OCI-LY3 (cell line): ENCODE measurements around the gene QPCTL.
"Not testable (repeated sequence)": the region's sequence is repeated elsewhere in the genome, so short reads cannot be mapped to it uniquely, and the experiment has no call there.

ENCODE experiments used
- H2AFZ ChIP-seq: fragments of 200-600, 300-600 bp; shearing (Covaris generic); 2 replicates; pipeline ENCODE4 v1.6.0; 2014; ENCODE audit warnings: antibody characterized with exemption, low read depth, low read length
- H3K27ac ChIP-seq: fragments of 200-600, 300-600 bp; sonication (generic); 2 replicates; pipeline ENCODE4 v1.5.1; 2014; ENCODE audit warnings: mild to moderate bottlenecking, low read length, moderate library complexity, mixed read lengths
- H3K27me3 ChIP-seq: fragments of 200-600, 300-600 bp; sonication (generic); 2 replicates; pipeline ENCODE4 v1.6.1; 2014; ENCODE audit warnings: low read depth, low read length, mixed read lengths
- H3K36me3 ChIP-seq: fragments of 200-600, 300-600 bp; sonication (generic); replicated peaks from 2 replicates; pipeline ENCODE3; 2014; ENCODE audit warnings: low read depth, low read length, mixed read lengths
- H3K4me1 ChIP-seq: fragments of 300-600, 200-600 bp; sonication (generic); 2 replicates; pipeline ENCODE4 v1.6.1; 2014; ENCODE audit warnings: low read length, mixed read lengths
- H3K4me2 ChIP-seq: fragments of 200-600, 300-600 bp; sonication (generic); 2 replicates; pipeline ENCODE4 v1.6.1; 2014; ENCODE audit warnings: low read length, mixed read lengths
- H3K4me3 ChIP-seq: fragments of 300-600, 200-600 bp; sonication (generic); 2 replicates; pipeline ENCODE4 v1.5.1; 2014; ENCODE audit warnings: antibody characterized with exemption, mild to moderate bottlenecking, low read length, moderate library complexity
- H3K79me2 ChIP-seq: fragments of 300-600, 200-600 bp; shearing (Covaris generic); 2 replicates; pipeline ENCODE4 v1.6.1; 2014; ENCODE audit warnings: mild to moderate bottlenecking, low read length, mixed read lengths
- H3K9ac ChIP-seq: fragments of 300-600, 200-600 bp; shearing (Covaris generic); 2 replicates; pipeline ENCODE4 v1.6.0; 2014; ENCODE audit warnings: mild to moderate bottlenecking, low read length, moderate library complexity
- H3K9me3 ChIP-seq: fragments of 200-600, 300-600 bp; shearing (Covaris generic); 2 replicates; pipeline ENCODE4 v1.6.1; 2014; ENCODE audit warnings: low read length, mixed read lengths; ENCODE audit not compliant: insufficient read depth
- H4K20me1 ChIP-seq: fragments of 200-600, 300-600 bp; sonication (generic); 2 replicates; pipeline ENCODE4 v1.6.1; 2016; ENCODE audit warnings: low read length, mixed read lengths; ENCODE audit not compliant: insufficient read depth
- EZH2phosphoT487 ChIP-seq: fragments of 200-600 bp; shearing (Covaris generic); IDR thresholded peaks from 2 replicates; pipeline ENCODE4 v1.6.1; 2018; ENCODE audit warnings: antibody characterized with exemption, mixed run types, low read depth
- TF ChIP-seq, protein P1 (sequence below): fragments of 200-600, 300-600 bp; sonication (generic); IDR thresholded peaks from 2 replicates; pipeline ENCODE4 v1.5.1; 2014; ENCODE audit warnings: antibody characterized with exemption, low read length, low read depth

The QPCTL gene

DNA sequence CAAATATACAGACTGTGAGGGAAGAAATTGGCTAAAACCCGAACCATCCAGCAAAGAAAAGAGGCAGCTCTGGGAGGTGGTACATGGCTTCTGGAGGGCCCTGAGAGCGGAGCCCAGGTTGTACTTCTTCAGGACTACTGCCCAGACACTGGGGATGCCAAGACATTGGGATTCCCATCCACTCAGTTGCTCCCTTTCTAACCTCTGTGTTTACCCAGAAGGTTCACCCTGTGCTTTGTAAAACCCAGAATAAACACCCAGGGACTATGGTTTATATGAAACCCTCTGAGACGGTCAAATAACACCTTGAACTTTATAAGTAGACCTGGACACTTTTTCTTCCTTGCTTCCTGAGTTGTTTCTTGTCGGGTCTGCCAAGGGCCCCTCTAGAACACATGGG lies 50.5 kb downstream of the QPCTL start:
- H3K27ac ChIP-seq: no peak overlapping the region
- H3K4me3 ChIP-seq: no peak overlapping the region
- H3K4me2 ChIP-seq: no peak overlapping the region
- H3K36me3 ChIP-seq: no peaks in the 10 kb centered on the region
- TF ChIP-seq, protein P1, sequence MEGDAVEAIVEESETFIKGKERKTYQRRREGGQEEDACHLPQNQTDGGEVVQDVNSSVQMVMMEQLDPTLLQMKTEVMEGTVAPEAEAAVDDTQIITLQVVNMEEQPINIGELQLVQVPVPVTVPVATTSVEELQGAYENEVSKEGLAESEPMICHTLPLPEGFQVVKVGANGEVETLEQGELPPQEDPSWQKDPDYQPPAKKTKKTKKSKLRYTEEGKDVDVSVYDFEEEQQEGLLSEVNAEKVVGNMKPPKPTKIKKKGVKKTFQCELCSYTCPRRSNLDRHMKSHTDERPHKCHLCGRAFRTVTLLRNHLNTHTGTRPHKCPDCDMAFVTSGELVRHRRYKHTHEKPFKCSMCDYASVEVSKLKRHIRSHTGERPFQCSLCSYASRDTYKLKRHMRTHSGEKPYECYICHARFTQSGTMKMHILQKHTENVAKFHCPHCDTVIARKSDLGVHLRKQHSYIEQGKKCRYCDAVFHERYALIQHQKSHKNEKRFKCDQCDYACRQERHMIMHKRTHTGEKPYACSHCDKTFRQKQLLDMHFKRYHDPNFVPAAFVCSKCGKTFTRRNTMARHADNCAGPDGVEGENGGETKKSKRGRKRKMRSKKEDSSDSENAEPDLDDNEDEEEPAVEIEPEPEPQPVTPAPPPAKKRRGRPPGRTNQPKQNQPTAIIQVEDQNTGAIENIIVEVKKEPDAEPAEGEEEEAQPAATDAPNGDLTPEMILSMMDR: no peak
- no peak for TF ChIP-seq EZH2phosphoT487
- H3K9me3 ChIP-seq: no peaks in the 10 kb centered on the region
- H3K4me1 ChIP-seq: no peaks in the 10 kb centered on the region
- H3K9ac ChIP-seq: no peak overlapping the region
- H3K27me3 ChIP-seq: peaks cover 12% of the 10 kb centered on the region
- no peak overlapping the region for H2AFZ ChIP-seq
- no peaks in the 10 kb centered on the region for H3K79me2 ChIP-seq
- H4K20me1 ChIP-seq: no peaks in the 10 kb centered on the region

DNA sequence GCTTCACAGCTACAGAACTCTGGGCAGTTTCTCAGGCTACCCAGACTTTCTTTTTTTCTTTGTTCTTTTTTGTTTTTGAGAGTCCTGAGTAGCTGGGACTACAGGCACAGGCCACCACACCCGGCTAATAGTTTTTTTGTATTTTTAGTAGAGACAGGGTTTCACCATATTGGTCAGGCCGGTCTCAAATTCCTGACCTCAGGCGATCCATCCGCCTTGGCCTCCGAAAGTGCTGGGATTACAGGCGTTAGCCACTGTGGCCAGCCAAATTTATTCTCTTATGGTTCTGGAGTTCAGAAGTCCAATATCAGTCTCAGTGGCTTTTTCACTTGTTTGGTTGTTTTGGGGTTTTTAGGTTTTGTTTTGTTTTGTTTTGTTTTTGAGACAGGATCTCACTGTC lies 53.1 kb downstream of the QPCTL start:
- H2AFZ ChIP-seq: no peak overlapping the region
- H3K4me1 ChIP-seq: no peaks in the 10 kb centered on the region
- H3K36me3 ChIP-seq: no peaks in the 10 kb centered on the region
- H3K79me2 ChIP-seq: no peaks in the 10 kb centered on the region
- H3K9me3 ChIP-seq: no peaks in the 10 kb centered on the region
- TF ChIP-seq, protein P1: no peak
- TF ChIP-seq EZH2phosphoT487: no peak
- H3K4me2 ChIP-seq: no peak overlapping the region
- no peak overlapping the region for H3K4me3 ChIP-seq
- no peak overlapping the region for H3K27ac ChIP-seq
- no peak overlapping the region for H3K9ac ChIP-seq
- H3K27me3 ChIP-seq: peaks cover 12% of the 10 kb centered on the region
- no peaks in the 10 kb centered on the region for H4K20me1 ChIP-seq

DNA sequence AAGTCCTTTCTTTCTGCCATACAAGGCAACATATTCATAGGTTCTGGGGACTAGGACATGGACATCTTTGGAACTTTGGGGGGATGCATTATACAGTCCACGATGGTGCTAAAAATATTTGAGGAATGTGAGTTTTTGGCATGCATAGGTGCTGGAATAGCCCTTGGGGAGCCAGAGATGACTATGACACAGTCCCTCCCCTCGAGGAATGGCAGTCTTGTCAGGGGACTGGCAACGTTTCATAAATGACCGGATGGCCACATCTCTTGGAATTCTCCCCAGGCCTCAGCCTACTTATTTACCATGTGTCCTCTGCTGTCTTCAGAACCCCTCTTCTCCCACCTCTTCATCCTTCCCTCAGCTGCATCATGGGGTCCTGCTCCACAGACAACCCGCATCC lies 54.4 kb downstream of the QPCTL start:
- Histone ChIP-seq H2AFZ (no peak overlapping the region), H3K9ac (no peak overlapping the region), H3K4me3 (no peak overlapping the region), H3K36me3 (no peaks in the 10 kb centered on the region), H3K27ac (no peak overlapping the region), H3K9me3 (no peaks in the 10 kb centered on the region), H3K4me2 (no peak overlapping the region), H3K4me1 (no peaks in the 10 kb centered on the region), H4K20me1 (no peaks in the 10 kb centered on the region), H3K79me2 (no peaks in the 10 kb centered on the region), H3K27me3 (peaks cover 12% of the 10 kb centered on the region)
- no peak for TF ChIP-seq EZH2phosphoT487
- TF ChIP-seq, protein P1: no peak

DNA sequence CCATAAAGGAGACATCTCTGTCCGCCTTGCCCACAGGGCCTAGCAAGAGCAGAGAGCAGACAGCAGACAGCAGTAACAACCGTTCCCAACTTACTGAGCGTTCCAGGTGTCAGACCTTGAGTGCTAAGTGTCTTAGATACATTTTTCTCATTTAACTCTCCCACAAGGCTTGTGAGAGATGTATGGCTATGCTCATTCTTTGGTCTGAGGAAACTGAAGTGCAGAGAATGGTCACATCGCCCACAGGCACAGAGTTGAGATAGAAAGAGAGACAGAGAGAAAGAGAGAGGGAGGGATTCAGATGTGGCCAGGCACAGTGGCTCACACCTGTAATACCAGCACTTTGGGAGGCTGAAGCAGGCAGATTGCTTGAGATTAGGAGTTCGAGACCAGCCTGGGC lies 55.0 kb downstream of the QPCTL start:
- Histone ChIP-seq H3K79me2 (no peaks in the 10 kb centered on the region), H2AFZ (no peak overlapping the region), H3K9ac (no peak overlapping the region), H3K4me1 (no peaks in the 10 kb centered on the region), H3K36me3 (no peaks in the 10 kb centered on the region), H3K27me3 (peaks cover 12% of the 10 kb centered on the region), H3K9me3 (no peaks in the 10 kb centered on the region), H4K20me1 (no peaks in the 10 kb centered on the region), H3K27ac (no peak overlapping the region), H3K4me3 (no peak overlapping the region), H3K4me2 (no peak overlapping the region)
- no peak for TF ChIP-seq EZH2phosphoT487
- TF ChIP-seq, protein P1: no peak

DNA sequence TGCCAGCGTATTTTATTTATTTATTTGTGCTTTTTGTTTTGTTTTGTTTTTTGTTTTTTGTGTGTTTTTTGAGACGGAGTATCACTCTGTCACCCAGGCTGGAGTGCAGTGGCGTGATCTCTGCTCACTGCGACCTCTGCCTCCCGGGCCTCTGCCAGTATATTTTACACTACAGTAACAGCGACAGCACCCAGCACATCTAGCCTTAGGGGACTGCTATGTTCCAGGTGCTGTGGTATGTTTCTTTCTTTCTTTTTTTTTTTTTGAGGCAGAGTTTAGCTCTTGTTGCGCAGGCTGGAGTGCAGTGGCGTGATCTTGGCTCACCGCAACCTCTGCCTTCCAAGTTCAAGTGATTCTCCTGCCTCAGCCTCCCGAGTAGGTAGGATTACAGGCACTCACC lies 59.0 kb downstream of the QPCTL start:
- H3K4me3 ChIP-seq, H3K79me2 ChIP-seq, H4K20me1 ChIP-seq, H3K4me2 ChIP-seq, H3K9me3 ChIP-seq, H3K36me3 ChIP-seq, H3K27ac ChIP-seq, H3K27me3 ChIP-seq, H3K4me1 ChIP-seq, H3K9ac ChIP-seq, H2AFZ ChIP-seq: not testable (repeated sequence)
